H9 (cell line): ENCODE measurements around the gene ALDH6A1. TPM values are rescaled to one million over a fixed set of nuclear protein-coding genes. Genes with fewer than 3 reads are reported as not detected.

Experiments used
- DNase-seq: peaks from one replicate; pipeline ENCODE4 v3.0.0-alpha.2; 2017
- H2AFZ ChIP-seq: one replicate; pipeline ENCODE4 v1.6.1; 2013; ENCODE audit warnings: mild to moderate bottlenecking, low read length, control low read depth, moderate library complexity
- H2AK5ac ChIP-seq: 2 replicates; pipeline ENCODE4 v1.6.1; 2013; ENCODE audit warnings: low read length, control low read depth, mixed read lengths; ENCODE audit not compliant: insufficient read length
- H2BK120ac ChIP-seq: one replicate; pipeline ENCODE4 v1.6.1; 2013; ENCODE audit warnings: low read depth, mild to moderate bottlenecking, low read length, control low read depth, inconsistent platforms; ENCODE audit not compliant: poor library complexity, severe bottlenecking
- H2BK12ac ChIP-seq: 2 replicates; pipeline ENCODE4 v1.6.1; 2013; ENCODE audit warnings: low read length, control low read depth, mixed read lengths, low read depth; ENCODE audit not compliant: insufficient read length
- H2BK15ac ChIP-seq: 2 replicates; pipeline ENCODE4 v1.6.1; 2013; ENCODE audit warnings: low read depth, low read length, control low read depth
- H2BK20ac ChIP-seq: one replicate; pipeline ENCODE4 v1.6.1; 2013; ENCODE audit warnings: low read depth, mild to moderate bottlenecking, low read length, control low read depth, inconsistent platforms; ENCODE audit not compliant: poor library complexity, severe bottlenecking
- H2BK5ac ChIP-seq: 2 replicates; pipeline ENCODE4 v1.6.1; 2013; ENCODE audit warnings: low read length, control low read depth, mixed read lengths; ENCODE audit not compliant: insufficient read length
- H3K14ac ChIP-seq: 2 replicates; pipeline ENCODE4 v1.6.1; 2013; ENCODE audit warnings: low read length, control low read depth; ENCODE audit not compliant: insufficient read depth
- H3K18ac ChIP-seq: 2 replicates; pipeline ENCODE4 v1.6.1; 2013; ENCODE audit warnings: low read depth, mild to moderate bottlenecking, mixed read lengths, low read length, control low read depth; ENCODE audit not compliant: insufficient read length
- H3K23ac ChIP-seq: 2 replicates; pipeline ENCODE4 v1.6.1; 2013; ENCODE audit warnings: low read length, control low read depth, mixed read lengths, low read depth; ENCODE audit not compliant: insufficient read length
- H3K23me2 ChIP-seq: 2 replicates; pipeline ENCODE4 v1.6.1; 2013; ENCODE audit warnings: low read depth, mild to moderate bottlenecking, mixed read lengths, low read length, control low read depth; ENCODE audit not compliant: insufficient read length, poor library complexity, severe bottlenecking
- H3K27ac ChIP-seq: 2 replicates; pipeline ENCODE4 v1.5.1; 2013; ENCODE audit warnings: low read length, control low read depth, mixed read lengths, low read depth; ENCODE audit not compliant: insufficient read length
- H3K27me3 ChIP-seq: 2 replicates; pipeline ENCODE4 v1.6.1; 2013; ENCODE audit warnings: low read length, control low read depth, inconsistent platforms; ENCODE audit not compliant: insufficient read depth
- H3K4ac ChIP-seq: 2 replicates; pipeline ENCODE4 v1.6.1; 2013; ENCODE audit warnings: low read depth, mild to moderate bottlenecking, control low read depth, inconsistent platforms, low read length, moderate library complexity
- H3K4me1 ChIP-seq: 2 replicates; pipeline ENCODE4 v1.6.1; 2013; ENCODE audit warnings: low read length, control low read depth, inconsistent platforms; ENCODE audit not compliant: insufficient read depth
- H3K4me2 ChIP-seq: 2 replicates; pipeline ENCODE4 v1.6.1; 2013; ENCODE audit warnings: low read length, control low read depth, mixed read lengths; ENCODE audit not compliant: insufficient read length, insufficient read depth
- H3K56ac ChIP-seq: 2 replicates; pipeline ENCODE4 v1.6.1; 2013; ENCODE audit warnings: low read depth, mild to moderate bottlenecking, mixed read lengths, low read length, control low read depth; ENCODE audit not compliant: insufficient read length
- H3K79me1 ChIP-seq: 2 replicates; pipeline ENCODE4 v1.6.1; 2013; ENCODE audit warnings: low read depth, mild to moderate bottlenecking, moderate library complexity, low read length, control low read depth, inconsistent platforms; ENCODE audit not compliant: insufficient read depth, poor library complexity, severe bottlenecking
- H3K79me2 ChIP-seq: 2 replicates; pipeline ENCODE4 v1.6.1; 2013; ENCODE audit warnings: low read length, control low read depth, inconsistent platforms; ENCODE audit not compliant: insufficient read depth
- H3K9ac ChIP-seq: 2 replicates; pipeline ENCODE4 v1.6.1; 2013; ENCODE audit warnings: low read length, control low read depth, mixed read lengths; ENCODE audit not compliant: insufficient read length; ENCODE audit errors: extremely low read depth
- H3K9me3 ChIP-seq: one replicate; pipeline ENCODE4 v1.6.1; 2013; ENCODE audit warnings: low read depth, low read length, inconsistent platforms; ENCODE audit not compliant: control insufficient read depth
- H3T11ph ChIP-seq: one replicate; pipeline ENCODE4 v1.6.1; 2013; ENCODE audit warnings: mild to moderate bottlenecking, low read length, control low read depth, inconsistent platforms
- H4K20me1 ChIP-seq: one replicate; pipeline ENCODE4 v1.6.1; 2013; ENCODE audit not compliant: control insufficient read depth, insufficient read length, insufficient read depth
- H4K5ac ChIP-seq: 2 replicates; pipeline ENCODE4 v1.6.1; 2013; ENCODE audit warnings: low read depth, mild to moderate bottlenecking, mixed read lengths, low read length, control low read depth; ENCODE audit not compliant: insufficient read length
- H4K8ac ChIP-seq: replicated peaks from 2 replicates; pipeline ENCODE4 v1.6.1; 2013; ENCODE audit warnings: low read length, control low read depth, mixed read lengths, low read depth; ENCODE audit not compliant: insufficient read length
- H4K91ac ChIP-seq: 2 replicates; pipeline ENCODE4 v1.6.1; 2013; ENCODE audit warnings: low read depth, mild to moderate bottlenecking, moderate library complexity, mixed read lengths, low read length, control low read depth; ENCODE audit not compliant: insufficient read length
- H3K27ac Mint-ChIP-seq, 3 experiments: 2 replicates in 2 of 3; 3 replicates in 1 of 3; pipeline ENCODE4 v1.8.0; 2020 to 2021; ENCODE audit warnings: mixed read lengths in 3 of 3, mild to moderate bottlenecking in 1 of 3, moderate library complexity in 1 of 3
- H3K27me3 Mint-ChIP-seq: 2 replicates; pipeline ENCODE4 v1.8.0; 2021; ENCODE audit warnings: low read depth, mild to moderate bottlenecking, moderate library complexity, mixed read lengths
- H3K36me3 Mint-ChIP-seq, 3 experiments: 2 replicates in 2 of 3; 3 replicates in 1 of 3; pipeline ENCODE4 v1.8.0; 2020 to 2021; ENCODE audit warnings: low read depth in 3 of 3, mixed read lengths in 3 of 3; ENCODE audit not compliant: insufficient read depth in 1 of 3
- H3K4me1 Mint-ChIP-seq, 2 experiments: 2 replicates each; pipeline ENCODE4 v1.8.0; 2020; ENCODE audit warnings: mixed read lengths in 2 of 2
- H3K4me3 Mint-ChIP-seq, 2 experiments: 2 replicates in 1 of 2; 3 replicates in 1 of 2; pipeline ENCODE4 v1.8.0; 2020 to 2021; ENCODE audit warnings: mild to moderate bottlenecking in 2 of 2, mixed read lengths in 2 of 2, moderate library complexity in 1 of 2
- H3K9me3 Mint-ChIP-seq, 2 experiments: 2 replicates in 1 of 2; 3 replicates in 1 of 2; pipeline ENCODE4 v1.8.0; 2020; ENCODE audit warnings: mild to moderate bottlenecking in 2 of 2, mixed read lengths in 2 of 2, moderate library complexity in 1 of 2
- CTCF ChIP-seq: fragments of 200-600 bp; sonication (generic); conservative IDR thresholded peaks from 3 replicates; pipeline ENCODE4 v1.8.0; 2021; ENCODE audit warnings: antibody characterized with exemption, mild to moderate bottlenecking
- WGBS: extraction: QIAGEN DNeasy Blood & Tissue Kit; methylation state at CpG from one replicate; pipeline ENCODE4 v1.1.7; 2013; ENCODE audit warnings: missing lambda C conversion rate, low lambda C conversion rate, mixed read lengths; ENCODE audit not compliant: insufficient read length; ENCODE audit errors: extremely low coverage; 5-methylcytosine and 5-hydroxymethylcytosine counted together
- total RNA-seq: library from RNA; stranded (reverse); gene quantifications from 2 replicates; pipeline ENCODE4 v1.2.1, GENCODE V29; 2021

ALDH6A1 gene
- total RNA-seq, 1 experiment from 2014 or later = 37.8 TPM

GRCh38 chr14:74081491-74081890 is 2.8 kb downstream of the ALDH6A1 start:
- H2BK15ac ChIP-seq = no peak overlapping the region
- WGBS = no CpG with 5 or more reads among the region's 3 CpGs
- H2BK20ac ChIP-seq = no peak overlapping the region
- H3K9ac ChIP-seq = no peak overlapping the region
- no peak overlapping the region for H4K91ac ChIP-seq
- no peaks in the 10 kb centered on the region for H3K27me3 ChIP-seq
- H3K27ac Mint-ChIP-seq = no peak overlapping the region
- H3K4me3 Mint-ChIP-seq = no peak overlapping the region
- TF ChIP-seq CTCF = no peak
- no peaks in the 10 kb centered on the region; the same call in 1 of the 2 replicates for H3K27me3 Mint-ChIP-seq
- no peaks in the 10 kb centered on the region for H3K79me1 ChIP-seq
- H3K23me2 ChIP-seq = peaks cover 4% of the 10 kb centered on the region
- no peaks in the 10 kb centered on the region; a peak in 1 of 7 replicates for H3K36me3 Mint-ChIP-seq
- H3K79me2 ChIP-seq = no peaks in the 10 kb centered on the region; the same call in 1 of the 2 replicates
- no peaks in the 10 kb centered on the region; a peak in 1 of 5 replicates for H3K9me3 Mint-ChIP-seq
- H3K18ac ChIP-seq = no peak overlapping the region
- H3K4me1 ChIP-seq = no peaks in the 10 kb centered on the region
- H2AK5ac ChIP-seq = no peak overlapping the region
- H2BK120ac ChIP-seq = no peak overlapping the region
- no peak overlapping the region for H3T11ph ChIP-seq
- H4K20me1 ChIP-seq = no peaks in the 10 kb centered on the region
- no peak overlapping the region for H3K23ac ChIP-seq
- no peak overlapping the region for H3K27ac ChIP-seq
- H3K4me1 Mint-ChIP-seq = peaks cover 11 to 15% of the 10 kb centered on the region in 2 experiments
- H3K14ac ChIP-seq = no peak overlapping the region
- H3K4me2 ChIP-seq = no peak overlapping the region
- H4K8ac ChIP-seq = no peak overlapping the region
- H3K9me3 ChIP-seq = no peaks in the 10 kb centered on the region
- H2BK5ac ChIP-seq = no peak overlapping the region
- H3K4ac ChIP-seq = no peak overlapping the region
- no peak for DNase-seq
- no peak overlapping the region for H4K5ac ChIP-seq
- no peak overlapping the region for H2BK12ac ChIP-seq
- no peak overlapping the region for H3K56ac ChIP-seq
- H2AFZ ChIP-seq = no peak overlapping the region
